ENCODE data around the gene SPAG9. TPM values are rescaled to one million over a fixed set of nuclear protein-coding genes. Genes with fewer than 3 reads are reported as not detected.

SPAG9 gene
- total and polyA plus RNA-seq, 10 donors: 10.7 to 94.6 (median 78.3) TPM

- DNase-seq: peak; percentile 92
- TF ChIP-seq CTCF (IDR thresholded peaks at IDR 0.05 in 8 of 11, conservative IDR thresholded peaks at IDR 0.05 in 3 of 11) (peak; percentile 55 to 83 (median 72)), POLR2A (IDR thresholded peaks at IDR 0.05) (no peak), POLR2AphosphoS5 (IDR thresholded peaks at IDR 0.05) (peak; percentile 71 to 78 (median 77))
- intact Hi-C loops (cut with DNase I; ENCODE audit: low total_unique reads): no loop called here
- Histone ChIP-seq H3K36me3 (no peaks in the 10 kb centered on the region), H3K27ac (peak overlapping the region in 7 of 8 donors; percentile 69 to 91 (median 81)), H3K4me3 (peak overlapping the region in 1 of 8 donors; percentile 42), H3K27me3 (replicated peaks in 1 of 7) (peaks cover 0 to 6% (median 0%) of the 10 kb centered on the region in 7 donors), H3K4me1 (peaks cover 24 to 77% (median 50%) of the 10 kb centered on the region in 6 donors), H3K9me3 (no peaks in the 10 kb centered on the region)
- 24 to 31% (median 26%) methylated on average over 17 to 26 of the region's 26 CpGs for WGBS, 5 donors
Measured at GRCh38 chr17:50949989-50950877, 170.4 kb downstream of the SPAG9 start.

GRCh38 chr17:50949128-50949988 is 171.3 kb downstream of the SPAG9 start:
- TF ChIP-seq POLR2AphosphoS5 (IDR thresholded peaks at IDR 0.05) (no peak), POLR2A (IDR thresholded peaks at IDR 0.05) (no peak), CTCF (IDR thresholded peaks at IDR 0.05 in 8 of 11, conservative IDR thresholded peaks at IDR 0.05 in 3 of 11) (no peak)
- peaks cover 25 to 77% (median 50%) of the 10 kb centered on the region in 6 donors for H3K4me1 ChIP-seq
- no peak for DNase-seq

GRCh38 chr17:50948711-50949110 is 172.0 kb downstream of the SPAG9 start:
- TF ChIP-seq POLR2AphosphoS5 (IDR thresholded peaks at IDR 0.05) (no peak), POLR2A (IDR thresholded peaks at IDR 0.05) (no peak), CTCF (IDR thresholded peaks at IDR 0.05 in 8 of 11, conservative IDR thresholded peaks at IDR 0.05 in 3 of 11) (no peak)
- 88 to 95% (median 90%) methylated on average over 13 of the region's 13 CpGs for WGBS, 5 donors
- Histone ChIP-seq H3K27me3 (replicated peaks in 1 of 7) (peaks cover 0 to 20% (median 0%) of the 10 kb centered on the region in 7 donors), H3K27ac (peak overlapping the region in 6 of 8 donors; percentile 75 to 91 (median 84)), H3K36me3 (no peaks in the 10 kb centered on the region), H3K4me1 (peaks cover 30 to 77% (median 52%) of the 10 kb centered on the region in 6 donors), H3K9me3 (no peaks in the 10 kb centered on the region), H3K4me3 (no peak overlapping the region)
- intact Hi-C loops (cut with DNase I; ENCODE audit: low total_unique reads): no loop called here
- DNase-seq: no peak

More at GRCh38 chr17:50949128-50949988, 171.3 kb downstream of the SPAG9 start:
- Histone ChIP-seq H3K27me3 (replicated peaks in 1 of 7) (peaks cover 0 to 15% (median 0%) of the 10 kb centered on the region in 7 donors), H3K36me3 (no peaks in the 10 kb centered on the region), H3K9me3 (no peaks in the 10 kb centered on the region), H3K4me3 (peak overlapping the region in 1 of 8 donors; percentile 42), H3K27ac (peak overlapping the region in 7 of 8 donors; percentile 69 to 91 (median 81))
- intact Hi-C loops (cut with DNase I; ENCODE audit: low total_unique reads): no loop called here
- 73 to 90% (median 88%) methylated on average over 14 to 21 of the region's 21 CpGs for WGBS, 5 donors
